Body of pancreas (tissue), 4 donors: ENCODE measurements around the gene SLC37A1.

ENCODE experiments used
- POLR2A ChIP-seq, 3 donors: fragments of 450-650 bp; IDR thresholded peaks; one replicate each; pipeline ENCODE4 v1.6.1; 2016; ENCODE audit warnings: antibody characterized with exemption in 3 of 3, mild to moderate bottlenecking in 2 of 3
- TF ChIP-seq, protein P1 (sequence below), 7 experiments: fragments of 450-650 bp in 4 of 7; fragments of 200-600 bp in 3 of 7; sonication (generic) in 3 of 7; IDR thresholded peaks; one replicate each; pipeline ENCODE4 v1.5.1; 2016 to 2019; ENCODE audit warnings: antibody characterized with exemption in 7 of 7

GRCh38 chr21:42533963-42534355, 20.3 kb downstream of the SLC37A1 start:
- TF ChIP-seq, protein P1, sequence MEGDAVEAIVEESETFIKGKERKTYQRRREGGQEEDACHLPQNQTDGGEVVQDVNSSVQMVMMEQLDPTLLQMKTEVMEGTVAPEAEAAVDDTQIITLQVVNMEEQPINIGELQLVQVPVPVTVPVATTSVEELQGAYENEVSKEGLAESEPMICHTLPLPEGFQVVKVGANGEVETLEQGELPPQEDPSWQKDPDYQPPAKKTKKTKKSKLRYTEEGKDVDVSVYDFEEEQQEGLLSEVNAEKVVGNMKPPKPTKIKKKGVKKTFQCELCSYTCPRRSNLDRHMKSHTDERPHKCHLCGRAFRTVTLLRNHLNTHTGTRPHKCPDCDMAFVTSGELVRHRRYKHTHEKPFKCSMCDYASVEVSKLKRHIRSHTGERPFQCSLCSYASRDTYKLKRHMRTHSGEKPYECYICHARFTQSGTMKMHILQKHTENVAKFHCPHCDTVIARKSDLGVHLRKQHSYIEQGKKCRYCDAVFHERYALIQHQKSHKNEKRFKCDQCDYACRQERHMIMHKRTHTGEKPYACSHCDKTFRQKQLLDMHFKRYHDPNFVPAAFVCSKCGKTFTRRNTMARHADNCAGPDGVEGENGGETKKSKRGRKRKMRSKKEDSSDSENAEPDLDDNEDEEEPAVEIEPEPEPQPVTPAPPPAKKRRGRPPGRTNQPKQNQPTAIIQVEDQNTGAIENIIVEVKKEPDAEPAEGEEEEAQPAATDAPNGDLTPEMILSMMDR (IDR thresholded peaks at IDR 0.05) = no peak
- TF ChIP-seq POLR2A (IDR thresholded peaks at IDR 0.05) = no peak
